AG09309 (cell line): ENCODE results near the gene ADAMTS2.

Source experiments
- DNase-seq: peaks from one replicate; pipeline ENCODE4 v3.0.0-alpha.2; 2010; ENCODE audit warnings: low read depth
- H3K4me3 ChIP-seq: 2 replicates; pipeline ENCODE4 v1.5.1; 2011; ENCODE audit warnings: mild to moderate bottlenecking, low read depth, low read length, moderate library complexity; ENCODE audit not compliant: control insufficient read depth
- TF ChIP-seq, protein P1 (sequence below): IDR thresholded peaks from 2 replicates; pipeline ENCODE4 v1.5.1; 2011; ENCODE audit warnings: mild to moderate bottlenecking, low read depth, low read length, inconsistent platforms; ENCODE audit not compliant: insufficient read depth, control insufficient read depth; ENCODE audit errors: missing control alignments

The ADAMTS2 gene

DNA sequence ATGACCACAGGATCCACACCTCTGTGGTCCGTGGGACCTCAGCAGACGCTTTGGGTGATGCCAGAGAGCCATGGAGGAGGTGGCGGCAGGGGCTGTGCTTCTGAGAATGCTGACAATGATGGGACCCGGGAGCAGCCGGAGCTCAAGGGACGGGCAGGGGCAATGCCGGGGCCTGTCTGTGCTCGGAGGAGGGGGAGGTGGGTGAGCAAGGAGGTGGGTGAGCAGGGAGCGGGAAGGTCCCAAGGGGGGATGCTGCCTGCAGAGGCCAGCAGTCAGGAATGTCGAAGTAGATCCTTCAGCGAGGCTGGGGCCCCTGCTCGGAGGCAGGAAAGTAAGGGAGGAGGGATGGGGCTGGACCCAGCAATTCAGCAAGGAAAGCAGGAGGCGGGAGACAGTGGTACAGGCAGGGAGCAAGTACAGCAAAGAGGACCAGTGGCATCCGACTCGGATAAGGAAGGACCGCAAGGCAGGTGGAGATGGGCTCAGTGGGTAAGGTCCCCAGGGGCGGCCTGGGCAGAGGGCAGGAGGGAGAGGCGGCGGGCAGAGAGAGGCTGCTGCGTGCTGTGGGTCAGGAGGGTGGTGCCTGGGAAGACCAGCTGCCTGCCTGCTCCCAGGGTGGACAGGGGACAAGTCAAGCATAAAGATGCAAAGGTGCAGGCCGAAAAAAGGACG lies 49.0 kb downstream of the ADAMTS2 start:
- TF ChIP-seq, protein P1, sequence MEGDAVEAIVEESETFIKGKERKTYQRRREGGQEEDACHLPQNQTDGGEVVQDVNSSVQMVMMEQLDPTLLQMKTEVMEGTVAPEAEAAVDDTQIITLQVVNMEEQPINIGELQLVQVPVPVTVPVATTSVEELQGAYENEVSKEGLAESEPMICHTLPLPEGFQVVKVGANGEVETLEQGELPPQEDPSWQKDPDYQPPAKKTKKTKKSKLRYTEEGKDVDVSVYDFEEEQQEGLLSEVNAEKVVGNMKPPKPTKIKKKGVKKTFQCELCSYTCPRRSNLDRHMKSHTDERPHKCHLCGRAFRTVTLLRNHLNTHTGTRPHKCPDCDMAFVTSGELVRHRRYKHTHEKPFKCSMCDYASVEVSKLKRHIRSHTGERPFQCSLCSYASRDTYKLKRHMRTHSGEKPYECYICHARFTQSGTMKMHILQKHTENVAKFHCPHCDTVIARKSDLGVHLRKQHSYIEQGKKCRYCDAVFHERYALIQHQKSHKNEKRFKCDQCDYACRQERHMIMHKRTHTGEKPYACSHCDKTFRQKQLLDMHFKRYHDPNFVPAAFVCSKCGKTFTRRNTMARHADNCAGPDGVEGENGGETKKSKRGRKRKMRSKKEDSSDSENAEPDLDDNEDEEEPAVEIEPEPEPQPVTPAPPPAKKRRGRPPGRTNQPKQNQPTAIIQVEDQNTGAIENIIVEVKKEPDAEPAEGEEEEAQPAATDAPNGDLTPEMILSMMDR, result no peak
- H3K4me3 ChIP-seq, result no peak overlapping the region
- no peak for DNase-seq

DNA sequence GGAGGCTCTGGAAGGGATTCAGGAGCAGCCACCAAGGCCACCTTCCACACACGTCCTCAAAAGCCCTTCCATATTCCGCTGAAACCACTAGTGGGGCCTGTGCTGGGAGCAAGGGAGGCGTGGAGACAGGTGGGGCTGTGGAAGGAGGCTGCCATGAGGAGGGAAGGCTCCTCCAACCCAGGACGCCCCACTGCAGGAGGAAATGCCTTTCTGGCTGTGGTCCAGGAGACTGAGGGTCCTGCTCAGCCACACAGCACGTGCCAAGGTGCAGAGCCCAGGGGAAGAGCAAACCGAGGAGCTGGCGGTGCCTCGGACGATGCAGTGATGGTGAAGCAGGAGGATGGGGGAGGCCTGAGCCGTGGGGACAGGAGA lies 49.5 kb downstream of the ADAMTS2 start:
- TF ChIP-seq, protein P1, result no peak
- DNase-seq, result no peak
- H3K4me3 ChIP-seq, result no peak overlapping the region

DNA sequence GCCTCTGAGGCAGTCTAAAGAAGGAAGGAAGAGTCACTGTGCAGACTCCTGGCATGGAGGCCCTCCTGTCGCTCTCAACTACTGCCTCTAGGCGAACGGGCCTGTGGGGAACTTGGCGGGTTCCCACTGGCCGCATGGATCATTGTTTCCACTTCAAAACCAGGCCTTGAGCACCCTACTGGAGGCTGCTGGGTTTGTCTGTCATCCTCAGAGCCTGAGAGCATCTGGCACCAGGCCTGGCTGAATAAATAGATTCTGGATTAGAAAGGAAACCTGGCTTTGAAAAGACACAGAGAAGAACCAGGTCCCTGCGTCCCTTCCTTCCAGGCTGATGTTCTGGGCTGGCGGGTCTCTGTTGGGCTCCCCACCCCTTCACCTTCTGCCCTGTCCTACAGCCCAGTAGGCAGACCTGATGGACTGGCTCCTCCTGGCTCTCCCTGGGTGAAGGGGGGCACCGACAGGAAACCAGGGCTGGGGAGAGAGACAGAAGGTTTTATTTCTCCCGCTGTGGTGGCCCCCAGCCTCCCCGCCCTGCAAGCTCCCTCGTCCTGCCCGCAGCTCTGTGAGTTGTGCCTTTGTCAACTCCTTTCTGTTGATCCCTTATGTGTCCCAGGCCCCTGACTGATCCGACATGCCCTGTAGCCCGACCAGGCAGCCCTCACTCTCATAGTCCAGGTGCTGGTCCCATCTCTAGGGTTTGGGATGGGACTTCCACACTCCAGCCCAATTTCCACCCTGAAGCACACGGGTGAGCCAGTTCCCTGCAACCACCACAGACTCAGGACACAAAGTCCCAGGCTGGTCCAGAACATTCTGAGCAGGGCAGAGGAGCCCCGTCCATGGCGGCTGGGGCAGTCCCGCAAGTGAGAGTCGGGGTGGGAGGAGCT lies 50.1 kb downstream of the ADAMTS2 start:
- peak; percentile 44 for DNase-seq
- TF ChIP-seq, protein P1, result peak; percentile 37
- no peak overlapping the region for H3K4me3 ChIP-seq

DNA sequence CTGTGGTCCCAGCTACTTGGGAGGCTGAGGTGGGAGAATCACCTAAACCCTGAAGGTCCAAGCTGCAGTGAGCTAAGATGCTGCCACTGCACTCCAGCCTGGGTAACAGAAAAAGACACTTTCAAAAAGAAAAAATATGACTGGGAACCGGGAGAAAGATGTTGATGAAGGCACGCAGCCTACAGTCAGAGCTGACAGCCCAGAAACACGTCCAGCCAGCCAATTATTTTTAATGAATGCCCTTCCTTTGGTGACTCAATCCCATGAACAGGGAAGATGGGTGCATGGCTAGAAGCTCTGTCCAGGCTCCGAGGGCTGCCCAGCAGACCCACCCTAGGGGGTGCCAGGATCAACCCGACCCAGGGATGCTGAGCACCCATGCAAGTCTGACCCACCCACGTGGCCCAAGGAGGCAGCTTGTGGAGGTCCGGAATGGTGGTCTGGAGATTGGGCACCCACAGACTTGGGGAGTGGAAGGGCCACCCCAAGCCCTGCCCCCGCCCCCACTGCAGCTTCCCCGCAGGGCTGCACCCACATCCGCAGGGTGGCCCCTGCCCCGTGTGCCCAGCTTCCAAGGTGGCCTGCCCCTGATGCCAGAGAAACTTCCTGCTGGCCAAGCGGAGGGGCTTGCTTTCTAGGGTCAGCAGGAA lies 51.0 kb downstream of the ADAMTS2 start:
- TF ChIP-seq, protein P1, result no peak
- no peak overlapping the region for H3K4me3 ChIP-seq
- DNase-seq, result no peak

DNA sequence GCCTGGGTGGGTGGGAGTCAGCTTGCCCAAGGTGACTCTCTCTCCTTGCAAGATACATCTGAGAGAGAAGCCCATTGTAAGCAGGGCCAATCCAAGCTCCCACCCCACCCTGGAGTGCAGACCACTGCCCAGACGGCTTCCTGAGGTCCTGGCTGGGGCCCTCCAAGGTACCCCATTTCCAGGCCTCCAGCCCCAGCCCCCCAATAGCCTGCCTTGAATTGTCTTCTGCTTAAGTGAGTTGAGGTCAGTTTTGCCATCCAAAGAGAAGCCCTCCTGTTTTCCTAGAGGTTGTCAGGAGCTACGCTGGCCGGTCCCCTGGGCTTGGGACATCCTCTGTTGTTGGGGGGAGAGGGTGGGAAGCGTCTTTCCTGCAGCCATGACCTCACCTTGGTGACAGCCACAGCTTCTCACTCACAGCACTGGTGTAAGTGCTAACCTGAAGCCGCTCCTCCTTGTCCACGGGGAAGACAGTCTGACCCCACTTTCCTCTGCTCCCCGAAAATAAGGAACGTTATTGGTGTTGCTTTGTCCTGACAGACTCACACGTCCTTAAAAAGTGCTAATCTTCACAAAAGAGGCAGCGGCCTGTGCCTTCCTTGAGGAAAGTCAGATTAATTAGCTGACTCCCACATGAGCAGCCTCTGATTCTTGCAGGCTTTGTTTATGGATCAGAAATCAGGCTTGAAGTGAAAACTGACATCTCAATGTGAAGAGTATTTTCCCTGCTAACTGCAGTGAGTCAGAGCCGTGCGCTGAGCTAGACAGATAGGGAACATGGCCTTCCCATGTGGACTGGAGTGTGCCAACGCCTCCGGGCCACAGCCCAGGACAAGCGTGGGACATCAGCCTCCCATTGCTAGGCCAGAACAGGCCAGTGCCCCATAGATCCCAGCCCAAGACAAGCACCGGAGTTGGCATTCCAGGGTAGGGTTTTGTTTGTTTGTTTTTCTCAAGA lies 52.3 kb downstream of the ADAMTS2 start:
- no peak overlapping the region for H3K4me3 ChIP-seq
- TF ChIP-seq, protein P1, result no peak
- DNase-seq, result no peak

DNA sequence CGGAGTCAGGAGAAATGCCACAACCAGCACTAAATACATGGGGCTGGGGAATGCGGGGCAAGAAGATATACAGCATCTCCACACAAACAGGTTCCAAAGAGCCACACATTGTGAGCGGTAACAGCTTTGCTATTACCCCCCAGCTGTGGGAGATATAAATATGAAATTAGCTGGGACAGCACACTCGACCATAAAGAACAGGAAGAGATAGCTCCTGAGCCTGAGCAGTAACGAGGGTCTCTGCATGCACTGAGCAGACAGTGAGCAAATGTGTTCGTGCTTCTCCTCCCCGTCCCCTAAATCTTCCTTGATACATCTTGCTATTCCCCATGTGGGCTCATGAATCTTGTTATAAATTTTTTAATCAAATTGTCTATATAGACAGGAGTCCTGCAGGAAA lies 53.1 kb downstream of the ADAMTS2 start:
- DNase-seq, result no peak

More for the DNA sequence above, 53.1 kb downstream of the ADAMTS2 start:
- TF ChIP-seq, protein P1, result no peak
- no peak overlapping the region for H3K4me3 ChIP-seq
